Measurements from ENCODE around the gene SCT.
"Not testable (repeated sequence)": the region's sequence is repeated elsewhere in the genome, so short reads cannot be mapped to it uniquely, and the experiment has no call there.

DNA sequence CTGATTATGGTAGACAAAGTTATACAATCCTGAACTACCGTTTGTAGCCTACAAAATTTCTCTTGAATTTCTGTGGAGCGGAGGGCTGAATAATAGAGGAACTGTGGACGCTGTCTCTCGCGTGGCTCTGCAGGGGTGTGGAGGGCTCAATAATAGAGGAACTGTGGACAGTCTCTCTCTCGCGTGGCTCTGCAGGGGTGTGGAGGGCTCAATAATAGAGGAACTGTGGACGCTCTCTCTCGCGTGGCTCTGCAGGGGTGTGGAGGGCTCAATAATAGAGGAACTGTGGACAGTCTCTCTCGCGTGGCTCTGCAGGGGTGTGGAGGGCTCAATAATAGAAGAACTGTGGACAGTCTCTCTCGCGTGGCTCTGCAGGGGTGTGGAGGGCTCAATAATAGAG is 26.2 kb upstream of the SCT start:
- TF ChIP-seq, protein P1, sequence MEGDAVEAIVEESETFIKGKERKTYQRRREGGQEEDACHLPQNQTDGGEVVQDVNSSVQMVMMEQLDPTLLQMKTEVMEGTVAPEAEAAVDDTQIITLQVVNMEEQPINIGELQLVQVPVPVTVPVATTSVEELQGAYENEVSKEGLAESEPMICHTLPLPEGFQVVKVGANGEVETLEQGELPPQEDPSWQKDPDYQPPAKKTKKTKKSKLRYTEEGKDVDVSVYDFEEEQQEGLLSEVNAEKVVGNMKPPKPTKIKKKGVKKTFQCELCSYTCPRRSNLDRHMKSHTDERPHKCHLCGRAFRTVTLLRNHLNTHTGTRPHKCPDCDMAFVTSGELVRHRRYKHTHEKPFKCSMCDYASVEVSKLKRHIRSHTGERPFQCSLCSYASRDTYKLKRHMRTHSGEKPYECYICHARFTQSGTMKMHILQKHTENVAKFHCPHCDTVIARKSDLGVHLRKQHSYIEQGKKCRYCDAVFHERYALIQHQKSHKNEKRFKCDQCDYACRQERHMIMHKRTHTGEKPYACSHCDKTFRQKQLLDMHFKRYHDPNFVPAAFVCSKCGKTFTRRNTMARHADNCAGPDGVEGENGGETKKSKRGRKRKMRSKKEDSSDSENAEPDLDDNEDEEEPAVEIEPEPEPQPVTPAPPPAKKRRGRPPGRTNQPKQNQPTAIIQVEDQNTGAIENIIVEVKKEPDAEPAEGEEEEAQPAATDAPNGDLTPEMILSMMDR (IDR thresholded peaks at IDR 0.05) = not testable (repeated sequence)
- TF ChIP-seq POLR2A (IDR thresholded peaks at IDR 0.05; ENCODE audit: low read depth) = not testable (repeated sequence)

Data from esophagus muscularis mucosa (tissue), 3 donors.